RWPE1 (cell line): ENCODE results near the gene NRP1.

Source experiments
- CTCF ChIA-PET: fragments of 350-600 bp; sonication (Branson Sonifier 250); formaldehyde crosslinking; extraction: SDS; loops from one replicate; lab custom pipeline; 2021; lab: Yijun Ruan, JAX
- POLR2A ChIA-PET: fragments of 400-600 bp; formaldehyde crosslinking; extraction: SDS; loops from one replicate; lab custom pipeline; 2020; ENCODE audit warnings: antibody characterized with exemption; ENCODE audit not compliant: low non-redundant PET; lab: Yijun Ruan, JAX
- DNase-seq: peaks from one replicate; pipeline ENCODE4 v3.0.0; 2012; ENCODE audit warnings: low spot score
- H3K27ac ChIP-seq: fragments of 450-650 bp; 2 replicates; pipeline ENCODE4 v1.5.1; 2017
- CTCF ChIP-seq: fragments of 450-650 bp; conservative IDR thresholded peaks from 2 replicates; pipeline ENCODE4 v1.5.1; 2017; ENCODE audit warnings: low read depth, mild to moderate bottlenecking

The NRP1 gene

GRCh38 chr10:33334805-33335550, 511 bp upstream of the NRP1 start:
- ChIA-PET CTCF (interaction anchor here (0.5 to 1.6 kb wide), 7 partner anchors 12 to 930 kb away, joined by 3 to 4 read pairs (median 3); no protein-coding TSS in a partner anchor), POLR2A (no interaction called here)
- TF ChIP-seq CTCF, result peak; percentile 69
- H3K27ac ChIP-seq, result peak overlapping the region; percentile 94
- DNase-seq, result peak; percentile 78

- ChIA-PET CTCF (interaction anchor here (0.7 to 1.7 kb wide), 2 partner anchors 1305 to 1306 kb away, joined by 3 to 7 read pairs; no protein-coding TSS in a partner anchor), POLR2A (no interaction called here)
- H3K27ac ChIP-seq, result peak overlapping the region; percentile 94
- DNase-seq, result peak; percentile 44
- no peak for TF ChIP-seq CTCF
These were observed 986 bp downstream of the NRP1 start for GRCh38 chr10:33333260-33334101.

- no peak for DNase-seq
- no peak overlapping the region for H3K27ac ChIP-seq
- ChIA-PET POLR2A (no interaction called here), CTCF (interaction anchor here (0.7 to 1.7 kb wide), 3 partner anchors 139 to 1307 kb away, joined by 3 to 7 read pairs (median 3); no protein-coding TSS in a partner anchor)
- no peak for TF ChIP-seq CTCF
These were observed 2.0 kb downstream of the NRP1 start for GRCh38 chr10:33332183-33333065.

GRCh38 chr10:33331379-33331694, 3.1 kb downstream of the NRP1 start:
- no peak for TF ChIP-seq CTCF
- no peak overlapping the region for H3K27ac ChIP-seq
- CTCF ChIA-PET, result interaction anchor here (0.6 to 1.7 kb wide), 6 partner anchors 14 to 1307 kb away, joined by 3 to 7 read pairs (median 3); no protein-coding TSS in a partner anchor
- POLR2A ChIA-PET, result no interaction called here
- DNase-seq, result no peak

GRCh38 chr10:33330543-33331378, 3.7 kb downstream of the NRP1 start:
- POLR2A ChIA-PET, result no interaction called here
- peak; percentile 64 for DNase-seq
- H3K27ac ChIP-seq, result no peak overlapping the region
- peak; percentile 91 for TF ChIP-seq CTCF
- CTCF ChIA-PET, result interaction anchor here (0.6 to 1.4 kb wide), 6 partner anchors 14 to 1308 kb away, joined by 3 read pairs; no protein-coding TSS in a partner anchor
